ENCODE measurements around the gene MYOZ2. TPM values are rescaled to one million over a fixed set of nuclear protein-coding genes. Genes with fewer than 3 reads are reported as not detected.
"Not testable (repeated sequence)": the region's sequence is repeated elsewhere in the genome, so short reads cannot be mapped to it uniquely, and the experiment has no call there.

The MYOZ2 gene
- total RNA-seq, 1 donor from 2014 or later = not detected

- H3K4me3 ChIP-seq (ENCODE audit: low read depth, low read length) = no peak overlapping the region
- no peak for TF ChIP-seq CTCF (IDR thresholded peaks at IDR 0.05; ENCODE audit: insufficient read depth, low read length, poor library complexity, severe bottlenecking)
- no peaks in the 10 kb centered on the region for H3K27me3 ChIP-seq (ENCODE audit: control insufficient read depth, insufficient read depth, low read length)
- no peaks in the 10 kb centered on the region for H3K36me3 ChIP-seq (ENCODE audit: control insufficient read depth, insufficient read depth, low read length)
- DNase-seq (ENCODE audit: low read depth) = no peak
Measured at GRCh38 chr4:119139822-119140252, 4.2 kb downstream of the MYOZ2 start.

GRCh38 chr4:119141283-119141682 is 5.7 kb downstream of the MYOZ2 start:
- H3K27me3 ChIP-seq (ENCODE audit: control insufficient read depth, insufficient read depth, low read length); DNase-seq (ENCODE audit: low read depth); H3K4me3 ChIP-seq (ENCODE audit: low read depth, low read length); H3K36me3 ChIP-seq (ENCODE audit: control insufficient read depth, insufficient read depth, low read length): not testable (repeated sequence)

- H3K4me3 ChIP-seq (ENCODE audit: low read depth, low read length) = no peak overlapping the region
- no peaks in the 10 kb centered on the region for H3K27me3 ChIP-seq (ENCODE audit: control insufficient read depth, insufficient read depth, low read length)
- no peak for TF ChIP-seq CTCF (IDR thresholded peaks at IDR 0.05; ENCODE audit: insufficient read depth, low read length, poor library complexity, severe bottlenecking)
- H3K36me3 ChIP-seq (ENCODE audit: control insufficient read depth, insufficient read depth, low read length) = no peaks in the 10 kb centered on the region
- DNase-seq (ENCODE audit: low read depth) = no peak
Measured at GRCh38 chr4:119142833-119143232, 7.2 kb downstream of the MYOZ2 start.

GRCh38 chr4:119143341-119143740 is 7.7 kb downstream of the MYOZ2 start:
- H3K4me3 ChIP-seq (ENCODE audit: low read depth, low read length); H3K36me3 ChIP-seq (ENCODE audit: control insufficient read depth, insufficient read depth, low read length); DNase-seq (ENCODE audit: low read depth); H3K27me3 ChIP-seq (ENCODE audit: control insufficient read depth, insufficient read depth, low read length): not testable (repeated sequence)

- Histone ChIP-seq H3K27me3 (ENCODE audit: control insufficient read depth, insufficient read depth, low read length) (no peaks in the 10 kb centered on the region), H3K4me3 (ENCODE audit: low read depth, low read length) (no peak overlapping the region), H3K36me3 (ENCODE audit: control insufficient read depth, insufficient read depth, low read length) (no peaks in the 10 kb centered on the region)
- no peak for DNase-seq (ENCODE audit: low read depth)
- TF ChIP-seq CTCF (IDR thresholded peaks at IDR 0.05; ENCODE audit: insufficient read depth, low read length, poor library complexity, severe bottlenecking) = no peak
Measured at GRCh38 chr4:119149110-119149509, 13.5 kb downstream of the MYOZ2 start.

GRCh38 chr4:119151161-119151560 is 15.5 kb downstream of the MYOZ2 start:
- Histone ChIP-seq H3K4me3 (ENCODE audit: low read depth, low read length) (no peak overlapping the region), H3K36me3 (ENCODE audit: control insufficient read depth, insufficient read depth, low read length) (no peaks in the 10 kb centered on the region), H3K27me3 (ENCODE audit: control insufficient read depth, insufficient read depth, low read length) (no peaks in the 10 kb centered on the region)
- DNase-seq (ENCODE audit: low read depth) = no peak
- TF ChIP-seq CTCF (IDR thresholded peaks at IDR 0.05; ENCODE audit: insufficient read depth, low read length, poor library complexity, severe bottlenecking) = no peak

GRCh38 chr4:119152741-119153140 is 17.1 kb downstream of the MYOZ2 start:
- H3K4me3 ChIP-seq (ENCODE audit: low read depth, low read length) = no peak overlapping the region
- no peak for TF ChIP-seq CTCF (IDR thresholded peaks at IDR 0.05; ENCODE audit: insufficient read depth, low read length, poor library complexity, severe bottlenecking)
- no peaks in the 10 kb centered on the region for H3K36me3 ChIP-seq (ENCODE audit: control insufficient read depth, insufficient read depth, low read length)
- DNase-seq (ENCODE audit: low read depth) = no peak
- no peaks in the 10 kb centered on the region for H3K27me3 ChIP-seq (ENCODE audit: control insufficient read depth, insufficient read depth, low read length)
